Thyroid gland (tissue), 4 donors: ENCODE data around the gene ISOC2. TPM values are rescaled to one million over a fixed set of nuclear protein-coding genes. Genes with fewer than 3 reads are reported as not detected.

Source experiments
- DNase-seq, 2 donors: peaks; one replicate each; pipeline ENCODE4 v3.0.0-alpha.2; 2019
- H3K27ac ChIP-seq, 3 donors: fragments of 200-600 bp; sonication (generic); 1 replicate in 2 of 3; 2 replicates in 1 of 3; pipeline ENCODE4 v1.5.1; 2016 to 2019; ENCODE audit warnings: mild to moderate bottlenecking in 1 of 3, moderate library complexity in 1 of 3
- H3K27me3 ChIP-seq: fragments of 200-600 bp; sonication (generic); one replicate; pipeline ENCODE4 v1.5.1; 2019
- H3K36me3 ChIP-seq, 2 donors: fragments of 200-600 bp; sonication (generic); one replicate each; pipeline ENCODE4 v1.5.1; 2016 to 2019
- H3K4me1 ChIP-seq, 2 donors: fragments of 200-600 bp; sonication (generic); one replicate each; pipeline ENCODE4 v1.5.1; 2017 to 2019
- H3K4me3 ChIP-seq, 3 donors: fragments of 200-600 bp; sonication (generic); replicated peaks in 1 of 3; 1 replicate in 2 of 3; 2 replicates in 1 of 3; pipeline ENCODE4 v1.5.1; 2016; ENCODE audit warnings: mild to moderate bottlenecking in 1 of 3
- H3K9me3 ChIP-seq: fragments of 200-600 bp; sonication (generic); one replicate; pipeline ENCODE4 v1.5.1; 2017
- CTCF ChIP-seq, 6 experiments: fragments of 200-600 bp in 3 of 6; fragments of 450-650 bp in 3 of 6; sonication (generic) in 3 of 6; IDR thresholded peaks; one replicate each; pipeline ENCODE4 v1.5.1; 2016 to 2019; ENCODE audit warnings: antibody characterized with exemption in 6 of 6, mild to moderate bottlenecking in 2 of 6, inconsistent platforms in 1 of 6, moderate library complexity in 1 of 6
- POLR2A ChIP-seq, 2 donors: fragments of 450-650 bp; IDR thresholded peaks; one replicate each; pipeline ENCODE4 v1.6.1; 2017; ENCODE audit warnings: antibody characterized with exemption in 2 of 2, mild to moderate bottlenecking in 2 of 2, moderate library complexity in 1 of 2
- WGBS, 2 donors: methylation state at CpG; one replicate each; pipeline ENCODE4 v1.1.5; 2017; 5-methylcytosine and 5-hydroxymethylcytosine counted together
- intact Hi-C: fragments of 100-400 bp; cut with DNase I; formaldehyde crosslinking; loops from one replicate; pipeline ENCODE4 v1.15.1; 2023
- total RNA-seq, 4 donors: library from RNA; depleted of rRNA; stranded (reverse); fragments of >200 nt; gene quantifications; one replicate each; pipeline ENCODE4 v1.2.3, GENCODE V29; 2016

ISOC2 gene
- total RNA-seq, 4 donors from 2014 or later = 52.1 to 178 (median 100) TPM

- 90 to 93% methylated on average over 12 of the region's 12 CpGs for WGBS, 2 donors
- peak overlapping the region in 1 of 3 donors; percentile 78 for H3K27ac ChIP-seq
- DNase-seq = no peak
- H3K36me3 ChIP-seq = peaks cover 0 to 18% of the 10 kb centered on the region in 2 donors
- no peaks in the 10 kb centered on the region for H3K9me3 ChIP-seq
- no peak overlapping the region for H3K4me3 ChIP-seq
- H3K4me1 ChIP-seq = peaks cover 40 to 60% of the 10 kb centered on the region in 2 donors
- intact Hi-C loops = no loop called here
- TF ChIP-seq POLR2A (IDR thresholded peaks at IDR 0.05) = no peak
- TF ChIP-seq CTCF (IDR thresholded peaks at IDR 0.05) = no peak
- H3K27me3 ChIP-seq = no peaks in the 10 kb centered on the region
Measured at GRCh38 chr19:55478364-55478763, 16.9 kb upstream of the ISOC2 start.

- intact Hi-C loops = no loop called here
- H3K27me3 ChIP-seq = no peaks in the 10 kb centered on the region
- peaks cover 40 to 60% of the 10 kb centered on the region in 2 donors for H3K4me1 ChIP-seq
- no peak overlapping the region for H3K27ac ChIP-seq
- 83 to 87% methylated on average over 13 of the region's 13 CpGs for WGBS, 2 donors
- H3K4me3 ChIP-seq = no peak overlapping the region
- no peak for DNase-seq
- H3K36me3 ChIP-seq = peaks cover 0 to 14% of the 10 kb centered on the region in 2 donors
- TF ChIP-seq CTCF (IDR thresholded peaks at IDR 0.05) (no peak), POLR2A (IDR thresholded peaks at IDR 0.05) (no peak)
- H3K9me3 ChIP-seq = no peaks in the 10 kb centered on the region
Measured at GRCh38 chr19:55477905-55478304, 16.5 kb upstream of the ISOC2 start.

GRCh38 chr19:55476100-55476775, 14.8 kb upstream of the ISOC2 start, which contains the start of gene ZNF628:
ZNF628 (plus strand) TSS chr19:55476617; CDS start chr19:55479911, 3,294 bp downstream.
- WGBS, 2 donors = 1 to 2% methylated on average over 25 to 45 of the region's 61 CpGs
- Histone ChIP-seq H3K4me3 (peak within 1 kb of the TSS; percentile 24 to 52 (median 42)), H3K27ac (peak within 1 kb of the TSS; percentile 81 to 98 (median 95)), H3K4me1 (peaks cover 40 to 60% of the 10 kb centered on the region in 2 donors), H3K9me3 (no peaks in the 10 kb centered on the region), H3K27me3 (no peaks in the 10 kb centered on the region), H3K36me3 (no peaks in the 10 kb centered on the region)
- TF ChIP-seq POLR2A (IDR thresholded peaks at IDR 0.05) (peak in 1 of 2 donors; percentile 71), CTCF (IDR thresholded peaks at IDR 0.05) (no peak)
- intact Hi-C loops = no loop called here
- peak; percentile 99 for DNase-seq

- intact Hi-C loops = loop anchor here (5.0 kb wide), 1 partner anchor 158 kb away; no protein-coding TSS in a partner anchor
- 58 to 66% methylated on average over 14 to 18 of the region's 19 CpGs for WGBS, 2 donors
- Histone ChIP-seq H3K27ac (peak overlapping the region; percentile 2 to 98 (median 95)), H3K36me3 (no peaks in the 10 kb centered on the region), H3K9me3 (no peaks in the 10 kb centered on the region), H3K27me3 (no peaks in the 10 kb centered on the region), H3K4me1 (peaks cover 36 to 50% of the 10 kb centered on the region in 2 donors), H3K4me3 (no peak overlapping the region)
- DNase-seq = peak in 1 of 2 donors; percentile 55
- TF ChIP-seq POLR2A (IDR thresholded peaks at IDR 0.05) (peak in 1 of 2 donors; percentile 28), CTCF (IDR thresholded peaks at IDR 0.05) (no peak)
Measured at GRCh38 chr19:55474269-55475265, 13.1 kb upstream of the ISOC2 start.
